LNCAP (cell line): Measurements from ENCODE around the gene CPSF6.

Experiments
- CTCF ChIP-seq: fragments of 450-650 bp; IDR thresholded peaks from 2 replicates; pipeline ENCODE4 v1.5.1; 2017; ENCODE audit warnings: mild to moderate bottlenecking

Gene CPSF6

GRCh38 chr12:69265205-69265604, 25.8 kb downstream of the CPSF6 start:
- TF ChIP-seq CTCF = no peak

GRCh38 chr12:69266036-69266635, 26.8 kb downstream of the CPSF6 start:
- no peak for TF ChIP-seq CTCF

- TF ChIP-seq CTCF = no peak
These were observed 30.4 kb downstream of the CPSF6 start for GRCh38 chr12:69269736-69270135.

- no peak for TF ChIP-seq CTCF
These were observed 33.1 kb downstream of the CPSF6 start for GRCh38 chr12:69272511-69272910.

GRCh38 chr12:69274861-69275260, 35.5 kb downstream of the CPSF6 start:
- TF ChIP-seq CTCF = no peak

- TF ChIP-seq CTCF = no peak
These were observed 36.1 kb downstream of the CPSF6 start for GRCh38 chr12:69275471-69275891.

- TF ChIP-seq CTCF = no peak
These were observed 39.7 kb downstream of the CPSF6 start for GRCh38 chr12:69278814-69279782.
